GM18499 (cell line): ENCODE results near the gene MAJIN.

Experiments
- ATAC-seq: cut with Tn5 transposase; IDR thresholded peaks from one replicate; pipeline ENCODE4 v1.9.1; 2021; ENCODE audit warnings: moderate number of reproducible peaks; ENCODE audit not compliant: insufficient read depth, unreplicated experiment

MAJIN gene

DNA sequence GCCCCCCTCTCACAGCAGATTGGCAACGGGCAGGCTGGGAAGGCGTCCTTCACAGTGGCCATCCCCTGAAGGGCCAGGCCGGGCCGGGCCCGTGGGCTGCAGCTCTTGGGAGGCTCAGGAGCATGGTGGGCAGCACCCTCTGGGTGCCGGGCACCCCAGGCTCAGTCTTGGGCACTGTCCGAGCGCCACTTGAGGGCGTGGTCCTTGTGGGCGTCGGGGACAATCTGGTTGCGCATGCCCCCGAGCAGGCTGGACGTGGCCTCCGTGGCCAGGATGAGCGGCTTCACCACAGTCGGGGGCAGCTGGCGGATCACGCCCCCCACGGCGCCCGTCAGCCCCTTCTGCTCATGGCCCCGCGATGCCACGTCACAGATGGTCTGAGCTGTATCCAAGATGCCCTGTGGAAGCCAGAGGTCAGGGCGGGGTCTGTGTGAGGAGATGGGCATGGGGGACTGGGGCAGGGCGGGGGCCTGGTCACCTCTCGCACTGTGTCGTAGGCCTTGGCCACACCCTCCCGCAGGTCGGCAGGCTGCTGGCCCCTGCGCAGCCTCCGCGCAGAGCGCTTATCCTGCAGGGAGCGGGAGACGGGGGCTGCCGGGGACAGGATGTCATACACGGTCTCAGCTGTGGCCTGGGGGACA lies 77.0 kb downstream of the MAJIN start:
- no peak for ATAC-seq

DNA sequence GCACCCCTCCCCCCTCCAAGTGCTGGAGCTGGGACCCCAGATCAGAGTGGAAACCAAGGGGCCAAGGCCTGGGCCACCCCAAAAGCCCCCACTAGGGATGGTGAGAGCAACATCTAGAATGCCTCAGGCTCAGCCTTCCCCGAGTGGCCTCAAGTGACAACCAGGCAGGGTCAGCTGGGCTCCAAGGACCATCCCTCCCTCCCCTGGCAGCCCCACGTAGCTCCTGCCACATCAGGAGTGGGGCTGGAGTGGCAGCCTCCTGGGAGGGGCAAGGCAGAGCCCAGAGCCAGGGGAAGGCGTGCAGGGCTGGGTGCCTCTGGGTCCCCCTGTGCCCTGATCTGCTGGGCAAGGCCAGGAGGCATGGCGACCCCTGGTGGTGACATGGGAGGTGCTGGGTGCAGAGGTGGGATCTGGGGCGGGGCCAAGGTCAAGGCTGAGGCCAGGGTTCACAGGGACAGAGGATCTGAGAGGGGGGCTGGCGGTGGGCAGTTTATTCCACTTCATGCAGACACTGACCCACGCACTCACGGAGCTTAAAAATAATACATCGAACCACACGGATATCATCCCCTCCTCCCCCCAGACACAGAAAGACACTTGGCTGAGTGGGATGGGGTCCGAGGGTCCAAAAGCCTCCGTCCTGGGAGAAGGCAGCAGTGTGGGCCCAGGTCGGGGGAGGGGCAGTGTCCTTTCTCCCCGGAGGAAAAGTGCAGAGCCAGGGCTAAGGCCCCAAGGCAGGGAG lies 77.7 kb downstream of the MAJIN start:
- no peak for ATAC-seq

DNA sequence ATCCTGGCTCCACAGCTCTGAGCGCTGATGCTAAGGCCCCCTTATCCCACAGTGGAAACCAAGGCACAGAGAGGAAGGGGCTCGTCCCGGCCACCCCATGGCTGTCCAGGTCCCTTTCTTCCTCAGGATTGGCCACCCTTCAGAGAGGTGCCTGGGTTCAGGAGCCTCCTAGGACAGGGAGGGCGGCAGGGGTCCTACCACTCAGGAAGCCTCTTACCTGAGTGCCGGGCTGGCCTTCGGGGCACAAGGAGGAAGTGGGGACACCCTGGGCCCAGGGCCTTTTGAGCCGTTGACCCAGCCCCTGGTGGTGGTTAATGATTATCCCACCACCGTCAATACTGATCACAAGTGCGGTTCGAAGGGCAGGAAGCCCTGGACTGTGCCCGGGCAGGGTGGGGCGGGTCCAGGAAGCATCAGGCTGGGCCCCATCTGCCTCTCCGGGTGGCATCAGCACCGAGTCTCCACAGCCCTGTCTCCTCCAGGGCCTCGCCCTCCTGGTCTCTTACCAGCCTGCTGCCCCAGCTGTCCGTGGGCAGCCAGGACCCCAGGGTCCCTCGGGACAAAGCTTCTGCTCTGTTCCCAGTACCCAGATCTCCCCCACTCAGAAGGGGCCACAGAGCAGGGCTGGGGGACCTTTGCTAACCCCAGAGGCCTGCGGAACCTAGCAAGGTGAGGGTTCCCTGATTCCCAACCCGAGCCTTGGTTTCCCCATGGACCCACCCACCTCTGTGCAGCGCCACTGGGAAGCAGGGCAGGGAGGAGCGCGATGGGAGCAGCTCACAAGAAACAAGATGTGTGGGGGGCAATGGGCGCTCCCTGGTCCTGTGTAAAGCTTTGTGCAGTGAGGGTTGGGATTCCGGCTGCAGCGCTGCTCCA lies 78.5 kb downstream of the MAJIN start:
- no peak for ATAC-seq

DNA sequence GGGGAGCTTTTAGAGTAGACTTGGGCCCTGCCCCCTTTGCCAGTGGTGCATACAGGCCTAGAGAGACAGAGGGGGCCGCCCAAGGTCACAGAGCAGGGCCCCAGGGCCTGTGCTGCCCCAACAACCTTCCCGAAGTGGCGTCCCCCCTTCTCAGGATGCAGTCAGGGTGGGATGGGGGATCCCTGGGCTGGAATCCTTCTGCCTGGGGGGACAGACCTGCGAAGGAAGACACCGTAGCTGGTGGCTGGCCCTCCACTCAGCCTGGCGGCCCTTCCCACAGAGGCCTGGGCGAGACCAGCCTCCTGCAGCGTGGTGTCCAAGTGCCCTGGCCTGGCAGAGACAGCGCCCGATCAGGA lies 79.1 kb downstream of the MAJIN start:
- ATAC-seq: no peak

DNA sequence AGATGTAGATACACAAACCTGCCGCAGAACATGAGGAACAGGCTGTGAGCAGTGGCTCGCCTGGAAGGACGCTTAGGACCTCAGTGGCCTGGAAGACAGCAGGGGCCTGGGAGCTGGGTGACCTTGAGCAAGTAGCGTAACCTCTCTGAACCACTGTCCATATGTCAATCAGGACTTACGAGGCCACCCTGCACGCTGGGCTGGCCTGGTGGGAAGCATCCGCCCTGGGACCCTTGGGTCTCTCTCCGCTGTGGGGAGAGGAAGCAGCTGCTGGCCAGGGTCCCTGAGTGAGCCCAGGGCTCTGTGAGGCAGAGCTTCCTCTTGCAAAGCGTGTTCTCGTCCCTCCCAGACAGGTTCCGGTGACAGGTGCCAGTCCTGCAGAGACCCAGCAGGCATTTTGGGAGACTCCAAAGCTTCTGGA lies 79.5 kb downstream of the MAJIN start:
- ATAC-seq: no peak

DNA sequence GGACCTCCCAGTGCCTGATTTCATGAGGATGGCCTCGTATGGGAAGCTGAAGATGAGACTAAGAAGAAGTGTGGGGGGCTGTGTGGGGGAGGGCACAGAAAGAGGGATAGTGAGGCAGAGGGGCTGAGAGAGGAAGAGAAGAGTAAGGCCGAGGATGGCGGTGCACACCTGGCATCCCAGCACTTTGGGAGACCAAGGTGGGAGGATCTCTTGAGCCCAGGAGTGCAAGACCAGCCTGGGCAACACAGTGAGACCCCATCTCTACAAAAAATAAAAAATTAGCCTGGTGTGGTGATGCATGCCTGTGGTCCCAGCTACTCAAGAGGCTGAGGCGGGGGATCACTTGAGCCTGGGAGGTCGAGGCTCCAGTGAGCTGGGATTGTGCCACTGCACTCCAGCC lies 80.0 kb downstream of the MAJIN start:
- ATAC-seq: no peak

DNA sequence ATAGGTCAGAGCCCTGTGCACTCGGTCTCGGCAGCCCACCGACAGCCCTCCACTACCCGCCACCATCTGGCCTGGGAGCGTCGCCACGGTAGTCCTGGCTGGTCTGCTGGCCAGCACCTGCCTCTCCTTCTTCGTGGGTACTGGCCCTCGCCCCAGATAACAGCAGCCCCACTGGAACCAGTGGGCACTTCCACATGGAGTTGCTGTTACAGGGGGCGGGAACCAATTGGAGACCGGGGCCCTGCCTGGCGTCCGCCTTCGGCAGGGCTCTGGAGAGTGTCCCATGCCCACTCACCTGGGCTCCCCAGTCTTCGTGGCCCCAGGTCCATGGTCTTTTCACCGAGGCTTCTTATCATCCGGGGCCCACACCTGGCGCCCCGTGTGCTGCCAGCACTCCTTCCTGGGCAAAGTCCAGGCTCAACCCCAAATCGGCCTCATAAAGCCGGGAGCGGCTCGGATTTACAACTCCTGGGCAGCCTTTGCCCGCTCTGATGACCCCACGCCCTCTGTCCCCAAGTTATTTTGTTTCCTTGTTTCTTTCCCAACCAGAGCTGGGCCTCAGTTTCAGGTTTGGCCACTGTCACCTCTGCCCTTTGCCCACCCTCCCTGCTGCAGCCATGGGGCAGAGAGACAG lies 80.6 kb downstream of the MAJIN start:
- ATAC-seq: no peak

DNA sequence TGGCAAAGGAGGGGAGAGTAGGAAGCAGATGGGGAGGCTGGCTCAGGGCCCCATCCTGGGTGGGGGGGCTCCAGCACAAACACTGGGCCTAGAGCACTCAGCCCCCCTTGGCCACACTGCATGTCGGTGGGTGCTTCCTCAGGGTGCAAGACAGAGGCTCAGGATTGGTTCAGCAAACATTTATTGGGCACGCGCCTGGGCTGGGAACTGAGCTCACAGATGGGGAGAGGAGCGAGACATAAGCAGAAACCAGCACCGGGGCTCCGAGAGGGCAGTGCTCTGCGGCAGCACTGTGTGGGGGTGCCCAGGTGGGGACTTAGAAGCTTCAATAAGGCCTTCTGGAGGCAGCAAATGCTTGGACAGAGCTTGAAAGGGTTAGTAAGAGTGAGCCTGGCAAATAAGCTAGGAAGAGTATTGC lies 81.4 kb downstream of the MAJIN start:
- no peak for ATAC-seq

DNA sequence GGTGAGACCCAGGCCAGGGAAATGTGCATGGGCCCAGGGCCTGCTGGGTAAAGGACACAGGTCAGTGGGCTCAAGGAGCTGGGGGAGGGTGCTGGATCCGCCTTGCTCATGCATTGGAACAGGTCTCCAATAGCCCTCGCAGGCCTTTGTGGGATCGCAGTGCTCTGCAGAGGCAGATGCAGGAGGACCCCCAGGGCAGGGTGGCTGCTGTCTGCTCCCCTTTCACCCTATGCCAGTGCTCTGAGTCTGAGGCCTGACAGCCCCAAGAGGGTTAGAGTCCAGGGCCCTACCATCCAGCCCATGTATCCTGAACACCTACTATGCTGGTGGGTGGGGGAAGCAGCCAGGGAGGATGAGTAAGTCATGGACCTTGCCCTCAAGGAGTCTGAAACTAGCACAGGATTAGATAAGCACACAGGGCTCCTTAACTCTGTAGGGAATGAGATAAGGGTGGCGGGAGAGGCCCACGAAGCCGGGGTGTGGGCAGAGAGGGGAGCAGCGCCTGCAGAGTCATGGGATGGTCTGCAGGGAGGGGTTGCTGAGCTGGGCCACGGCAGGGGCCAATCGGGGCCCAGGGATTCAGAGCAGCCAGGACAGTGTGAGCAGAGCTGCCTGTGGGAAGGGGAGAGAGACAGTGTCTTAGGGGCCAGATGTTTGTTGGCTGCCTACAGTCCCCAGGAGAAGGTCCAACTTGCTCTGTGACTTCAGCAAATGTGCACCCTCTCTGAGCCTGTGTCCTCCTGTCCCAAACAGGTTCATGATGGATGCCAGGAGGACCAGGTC lies 83.0 kb downstream of the MAJIN start:
- ATAC-seq: no peak

DNA sequence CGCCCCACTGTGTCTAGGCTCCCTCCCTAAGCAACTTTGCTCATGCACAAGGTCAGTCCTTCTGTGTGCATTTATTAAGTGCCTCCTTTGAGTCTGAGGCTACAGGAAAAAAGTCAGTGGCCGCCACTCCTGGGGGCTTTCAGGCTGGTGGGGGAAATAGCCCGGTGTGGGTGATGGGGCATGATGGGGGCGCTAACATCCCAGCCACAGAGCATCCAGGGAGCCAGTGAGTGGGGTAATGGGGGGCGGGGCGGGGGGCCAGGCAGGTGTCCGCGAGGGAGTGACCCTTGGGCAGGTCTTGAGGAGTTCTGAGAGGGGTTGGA lies 83.5 kb downstream of the MAJIN start:
- ATAC-seq: no peak
